ENCODE data around the gene OPCML. TPM values are rescaled to one million over a fixed set of nuclear protein-coding genes. Genes with fewer than 3 reads are reported as not detected.

Gene OPCML
- total RNA-seq, 1 donor from 2014 or later: 4.6 TPM

GRCh38 chr11:132670921-132671675, 861.2 kb downstream of the OPCML start:
- H3K4me3 Mint-ChIP-seq: no peak overlapping the region
- H3K4me1 Mint-ChIP-seq (ENCODE audit: unreplicated experiment): peaks cover 17% of the 10 kb centered on the region

GRCh38 chr11:132669949-132670348, 862.4 kb downstream of the OPCML start:
- H3K4me1 Mint-ChIP-seq (ENCODE audit: unreplicated experiment): peaks cover 22% of the 10 kb centered on the region
- no peak overlapping the region for H3K4me3 Mint-ChIP-seq
- TF ChIP-seq CTCF (conservative IDR thresholded peaks at IDR 0.05): no peak
- peaks cover 4% of the 10 kb centered on the region for H3K9me3 Mint-ChIP-seq
- no peaks in the 10 kb centered on the region for H3K36me3 Mint-ChIP-seq
- no peak overlapping the region for H3K27ac Mint-ChIP-seq
- DNase-seq (ENCODE audit: extremely low spot score, unreplicated experiment): no peak
- H3K27me3 Mint-ChIP-seq: peaks cover 20% of the 10 kb centered on the region

More at GRCh38 chr11:132670921-132671675, 861.2 kb downstream of the OPCML start:
- Mint-ChIP-seq H3K9me3 (peaks cover under 1% of the 10 kb centered on the region), H3K27ac (no peak overlapping the region), H3K36me3 (no peaks in the 10 kb centered on the region), H3K27me3 (peaks cover 16% of the 10 kb centered on the region)
- TF ChIP-seq CTCF (conservative IDR thresholded peaks at IDR 0.05): no peak
- no peak for DNase-seq (ENCODE audit: extremely low spot score, unreplicated experiment)

- no peak overlapping the region for H3K4me3 Mint-ChIP-seq
- H3K4me1 Mint-ChIP-seq (ENCODE audit: unreplicated experiment): peaks cover 5% of the 10 kb centered on the region
- no peaks in the 10 kb centered on the region for H3K36me3 Mint-ChIP-seq
- H3K27ac Mint-ChIP-seq: no peak overlapping the region
- no peak for DNase-seq (ENCODE audit: extremely low spot score, unreplicated experiment)
- peaks cover 4% of the 10 kb centered on the region for H3K9me3 Mint-ChIP-seq
- peaks cover 27% of the 10 kb centered on the region for H3K27me3 Mint-ChIP-seq
- TF ChIP-seq CTCF (conservative IDR thresholded peaks at IDR 0.05): no peak
Observed at GRCh38 chr11:132665205-132665604, 867.1 kb downstream of the OPCML start.

- no peaks in the 10 kb centered on the region for H3K36me3 Mint-ChIP-seq
- H3K4me3 Mint-ChIP-seq: no peak overlapping the region
- no peak for TF ChIP-seq CTCF (conservative IDR thresholded peaks at IDR 0.05)
- no peak overlapping the region for H3K27ac Mint-ChIP-seq
- H3K4me1 Mint-ChIP-seq (ENCODE audit: unreplicated experiment): no peaks in the 10 kb centered on the region
- no peaks in the 10 kb centered on the region for H3K9me3 Mint-ChIP-seq
- no peak for DNase-seq (ENCODE audit: extremely low spot score, unreplicated experiment)
- peaks cover 27% of the 10 kb centered on the region for H3K27me3 Mint-ChIP-seq
Observed at GRCh38 chr11:132658696-132659095, 873.6 kb downstream of the OPCML start.

GRCh38 chr11:132658004-132658403, 874.3 kb downstream of the OPCML start:
- Mint-ChIP-seq H3K36me3 (no peaks in the 10 kb centered on the region), H3K4me1 (ENCODE audit: unreplicated experiment) (no peaks in the 10 kb centered on the region), H3K27ac (no peak overlapping the region), H3K9me3 (no peaks in the 10 kb centered on the region), H3K27me3 (peaks cover 34% of the 10 kb centered on the region), H3K4me3 (no peak overlapping the region)
- no peak for DNase-seq (ENCODE audit: extremely low spot score, unreplicated experiment)
- no peak for TF ChIP-seq CTCF (conservative IDR thresholded peaks at IDR 0.05)

Measured in type B pancreatic cell (in vitro differentiated cells).